ENCODE measurements around the gene MYB.

GRCh38 chr6:135202836-135203235 lies 21.7 kb downstream of the MYB start:
- TF ChIP-seq ZNF747 (tag by site-specific recombination; IDR thresholded peaks at IDR 0.05), result no peak
- no peak for TF ChIP-seq TCF7L2 (IDR thresholded peaks at IDR 0.05; ENCODE audit: borderline replicate concordance, low read depth, low read length)
- no peak for TF ChIP-seq KLF10 (tag by site-specific recombination; IDR thresholded peaks at IDR 0.05)
- no peak for TF ChIP-seq ZNF10 (tag by site-specific recombination; IDR thresholded peaks at IDR 0.05)
- TF ChIP-seq CTCF (tag by site-specific recombination; IDR thresholded peaks at IDR 0.05), result no peak
- no peak for TF ChIP-seq ZNF658 (tag by site-specific recombination; IDR thresholded peaks at IDR 0.05)
- no peak for TF ChIP-seq PBX3 (CRISPR knock-in tag; IDR thresholded peaks at IDR 0.05)
- no peak for TF ChIP-seq MYNN (tag by site-specific recombination; IDR thresholded peaks at IDR 0.05; ENCODE audit: borderline replicate concordance)
- no peak for TF ChIP-seq HOXA7 (CRISPR knock-in tag; IDR thresholded peaks at IDR 0.05; ENCODE audit: borderline replicate concordance)
- no peak for TF ChIP-seq TSHZ1 (tag by site-specific recombination; IDR thresholded peaks at IDR 0.05; ENCODE audit: borderline replicate concordance)
- no peak for TF ChIP-seq ATF2 (tag by site-specific recombination; IDR thresholded peaks at IDR 0.05; ENCODE audit: low read depth)
- TF ChIP-seq ZNF639 (tag by site-specific recombination; IDR thresholded peaks at IDR 0.05), result no peak
- TF ChIP-seq ZNF121 (tag by site-specific recombination; IDR thresholded peaks at IDR 0.05), result no peak

Measured in HEK293 (cell line).